OCI-M2 (cell line): ENCODE data around the gene HORMAD1.
"Not testable (repeated sequence)": the region's sequence is repeated elsewhere in the genome, so short reads cannot be mapped to it uniquely, and the experiment has no call there.

ENCODE experiments used
- DNase-seq: peaks from one replicate; lab custom pipeline; 2025; ENCODE audit not compliant: unreplicated experiment; lab: John Stamatoyannopoulos, UW

HORMAD1 gene

GRCh38 chr1:150720703-150721102 is at the start of gene HORMAD1:
Gene HORMAD1, minus strand, starts transcription at chr1:150720895. Its CDS starts 1,390 bp downstream, at chr1:150719505.
- no peak for DNase-seq

DNA sequence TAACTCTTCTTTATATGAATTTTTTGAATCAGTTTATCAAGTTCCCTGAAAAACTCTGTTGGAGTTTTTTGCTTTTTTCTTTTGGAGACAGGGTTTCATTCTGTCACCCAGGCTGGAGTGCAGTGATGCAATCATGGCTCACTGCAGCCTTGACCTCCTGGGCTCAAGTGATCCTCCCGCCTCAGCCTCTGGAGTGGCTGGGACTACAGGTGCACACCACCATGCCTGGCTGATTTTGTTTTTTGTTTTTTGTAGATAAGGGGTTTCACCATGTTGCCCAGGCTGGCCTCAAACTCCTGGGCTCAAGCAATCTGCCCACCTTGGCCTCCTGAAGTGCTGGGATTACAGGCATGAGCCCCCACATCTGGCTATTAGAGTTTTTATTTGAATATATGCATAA is 47.0 kb upstream of the HORMAD1 start:
- not testable (repeated sequence) for DNase-seq

DNA sequence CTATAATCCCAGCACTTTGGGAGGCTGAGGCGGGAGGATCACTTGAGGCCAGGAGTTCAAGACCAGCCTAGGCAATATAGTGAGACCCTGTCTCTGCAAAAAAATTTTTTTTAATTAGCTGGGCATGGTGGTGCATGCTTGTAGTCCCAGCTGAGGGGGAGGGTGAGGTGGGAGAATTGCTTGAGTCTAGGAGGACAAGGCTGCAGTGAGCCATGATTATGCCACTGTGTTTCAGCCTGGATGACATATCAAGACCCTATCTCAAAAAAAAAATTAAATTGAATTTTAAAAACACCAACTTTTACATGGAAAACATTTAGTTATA is 45.2 kb upstream of the HORMAD1 start:
- not testable (repeated sequence) for DNase-seq

GRCh38 chr1:150765296-150765976 is 44.7 kb upstream of the HORMAD1 start, which contains the start of gene CTSS:
Gene CTSS, minus strand, starts transcription at chr1:150765778. Its CDS starts 1,015 bp downstream, at chr1:150764763.
- peak; percentile 89 for DNase-seq

DNA sequence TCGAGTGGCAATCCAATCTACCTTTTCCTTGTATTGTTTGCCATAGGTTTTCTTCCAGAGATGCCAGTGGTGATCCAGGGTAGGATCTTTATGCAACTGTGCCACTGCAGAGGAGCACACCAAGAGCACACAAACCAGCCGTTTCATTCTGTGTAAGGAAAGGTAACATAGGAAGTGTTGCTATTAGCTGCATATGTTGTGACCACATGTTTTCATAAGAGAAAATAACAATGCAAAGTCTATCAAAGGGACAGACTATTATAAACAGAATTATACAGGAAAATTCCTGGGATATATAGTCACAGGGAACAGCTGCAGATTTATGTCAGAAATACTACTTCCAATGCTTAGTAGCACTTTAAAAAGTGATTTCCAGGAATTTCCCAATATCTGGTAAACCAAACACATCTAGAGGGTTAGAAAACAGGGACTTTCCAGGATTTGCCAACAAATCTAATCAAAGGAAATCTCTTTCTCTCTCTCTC is 44.0 kb upstream of the HORMAD1 start:
- no peak for DNase-seq

DNA sequence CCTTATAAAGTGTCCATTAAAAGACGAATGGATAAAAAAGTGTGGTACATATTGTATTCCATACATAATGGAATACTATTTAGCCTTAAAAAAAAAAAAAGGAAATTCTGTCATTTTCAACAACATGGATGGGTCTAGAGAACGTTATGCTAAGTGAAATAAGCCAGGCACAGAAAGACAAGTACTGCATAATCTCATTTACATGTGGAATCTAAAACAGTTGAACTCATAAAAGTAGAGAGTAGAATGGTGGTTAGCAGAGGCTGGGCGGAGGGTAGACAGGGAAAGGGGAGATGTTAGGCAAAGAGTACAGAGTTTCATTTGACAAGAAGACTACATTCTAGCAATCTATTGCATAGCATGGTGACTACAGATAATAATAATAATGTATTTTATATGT is 42.3 kb upstream of the HORMAD1 start:
- no peak for DNase-seq

DNA sequence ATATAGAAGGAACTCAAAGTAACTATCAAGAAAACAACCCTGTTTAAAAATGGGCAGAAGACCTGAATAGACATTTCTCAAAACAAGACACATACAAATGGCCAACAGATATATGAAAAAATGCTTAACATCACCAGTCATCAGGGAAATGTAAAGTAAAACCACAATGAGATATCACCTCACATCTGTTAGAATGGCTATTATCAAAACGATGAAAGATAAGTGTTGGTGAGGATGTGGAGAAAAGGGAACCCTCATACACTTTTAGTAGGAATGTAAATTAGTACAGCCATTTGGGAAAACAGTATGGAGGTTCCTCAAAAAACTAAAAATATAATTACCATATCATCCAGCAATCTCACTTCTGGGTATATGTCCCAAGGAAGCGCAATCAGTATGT is 41.9 kb upstream of the HORMAD1 start:
- DNase-seq: no peak

DNA sequence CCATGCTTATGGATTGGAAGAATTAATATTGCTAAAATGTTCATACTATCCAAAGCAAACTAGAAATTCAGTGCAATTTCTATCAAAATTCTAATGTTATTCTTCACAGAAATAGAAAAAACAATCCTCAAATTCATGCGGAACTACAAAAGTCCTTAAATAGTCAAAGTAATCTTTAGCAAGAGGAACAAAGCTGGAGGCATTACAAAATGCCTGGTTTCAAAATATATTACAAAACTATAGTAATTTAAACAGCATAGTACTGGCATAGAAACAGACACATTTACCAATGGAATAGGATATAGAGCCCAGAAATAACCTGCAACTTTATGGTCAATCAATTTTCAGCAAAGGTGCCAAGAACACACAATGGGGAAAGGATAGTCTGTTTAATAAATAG is 41.1 kb upstream of the HORMAD1 start:
- no peak for DNase-seq

DNA sequence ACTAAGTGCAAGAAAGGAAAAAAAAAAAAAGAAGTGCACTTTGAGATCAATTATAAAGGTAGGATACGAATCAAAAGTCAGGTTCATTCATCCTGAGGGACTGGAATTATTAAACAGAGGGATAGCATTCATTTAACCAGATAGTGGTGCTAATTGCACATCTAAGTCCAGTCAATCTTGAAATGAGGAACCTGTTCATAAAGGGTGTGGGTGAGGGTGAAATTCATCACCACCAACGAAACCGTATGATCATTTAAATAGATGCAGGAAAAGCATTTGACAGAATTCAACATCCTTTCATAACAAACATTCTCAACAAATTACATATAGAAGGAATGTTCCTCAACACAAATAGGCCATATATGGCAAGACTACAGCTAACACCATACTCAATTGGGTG is 39.3 kb upstream of the HORMAD1 start:
- DNase-seq: no peak

GRCh38 chr1:150753416-150753815 is 32.7 kb upstream of the HORMAD1 start:
- DNase-seq: no peak

DNA sequence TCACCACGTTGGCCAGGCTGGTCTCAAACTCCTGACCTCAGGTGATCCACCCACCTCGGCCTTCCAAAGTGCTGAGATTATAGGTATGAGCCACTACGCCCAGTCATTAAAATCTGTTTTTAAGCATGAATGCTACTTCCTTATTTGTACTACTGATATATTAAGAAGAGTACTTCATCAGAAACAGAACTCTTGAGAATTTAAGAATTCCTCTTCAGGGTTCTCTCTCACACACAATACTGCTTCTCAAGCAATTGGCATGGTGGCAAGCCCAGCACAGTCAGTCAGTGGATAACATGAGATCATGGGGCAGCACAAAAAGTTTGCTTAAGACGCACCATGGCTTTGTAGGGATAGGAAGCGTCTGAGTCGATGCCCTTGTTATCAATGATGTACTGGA is 30.7 kb upstream of the HORMAD1 start:
- no peak for DNase-seq

GRCh38 chr1:150749720-150750311 is 29.1 kb upstream of the HORMAD1 start:
- DNase-seq: no peak

GRCh38 chr1:150748878-150749719 is 28.4 kb upstream of the HORMAD1 start:
- DNase-seq: no peak

DNA sequence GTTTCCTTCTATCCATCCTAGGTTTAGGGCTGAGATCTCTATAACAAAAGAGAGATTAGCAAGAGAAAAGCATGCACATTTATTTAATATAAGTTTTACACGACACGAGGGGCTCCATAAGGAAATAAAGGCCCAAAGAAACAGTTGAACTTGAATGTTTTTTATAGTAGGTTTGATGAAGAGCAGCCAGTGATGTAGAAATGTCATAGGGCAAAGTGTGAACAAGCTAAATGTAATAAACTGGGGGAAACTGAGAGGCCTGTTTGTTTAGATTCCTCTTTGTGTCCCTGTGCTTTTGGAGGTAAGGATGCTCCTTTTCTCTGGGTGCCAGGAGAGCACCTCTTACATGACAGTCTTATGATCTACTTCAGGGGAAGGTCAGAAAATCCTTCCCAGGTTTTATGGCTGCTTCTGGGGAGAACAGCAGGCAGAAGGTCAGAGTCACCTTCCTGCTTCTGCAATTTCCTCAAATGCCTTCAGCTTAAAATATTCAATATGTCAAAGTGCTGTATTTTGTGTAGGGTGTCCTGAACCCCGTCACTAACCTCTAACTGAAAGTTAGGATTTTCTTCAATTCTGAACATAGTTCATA is 9.5 kb upstream of the HORMAD1 start:
- DNase-seq: no peak

- no peak for DNase-seq
Measured at GRCh38 chr1:150724336-150724735, 3.6 kb upstream of the HORMAD1 start.

GRCh38 chr1:150720098-150720497 is 597 bp downstream of the HORMAD1 start:
- DNase-seq: no peak

DNA sequence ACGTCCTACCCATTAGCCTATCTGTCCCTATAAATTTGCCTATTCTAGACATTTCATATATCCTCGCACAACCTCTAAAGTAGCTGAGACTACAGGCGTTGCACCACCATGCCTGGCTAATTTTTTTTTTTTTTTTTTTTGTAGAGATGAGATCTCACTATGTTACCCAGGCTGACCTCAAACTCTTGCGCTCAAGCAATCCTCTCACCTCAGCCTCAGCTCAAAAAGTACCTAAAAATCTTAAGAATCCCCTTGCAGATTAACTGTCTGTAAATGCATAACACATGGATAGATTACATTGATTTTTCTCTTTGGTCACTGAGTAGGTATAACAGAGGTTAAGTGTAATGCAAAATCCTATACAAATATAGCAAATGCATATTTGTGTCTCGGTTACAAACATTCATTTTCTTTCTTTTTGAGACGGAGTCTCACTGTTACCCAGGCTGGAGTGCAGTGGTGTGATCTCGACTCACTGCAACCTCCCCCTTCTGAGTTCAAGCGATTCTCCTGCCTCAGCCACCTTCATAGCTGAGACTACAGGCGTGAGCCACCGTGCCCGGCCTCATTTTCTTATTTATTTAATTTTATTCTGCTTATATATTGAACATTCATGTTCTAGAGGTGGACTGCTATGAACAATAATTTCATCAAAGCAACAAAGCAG is 2.3 kb downstream of the HORMAD1 start:
- DNase-seq: no peak

DNA sequence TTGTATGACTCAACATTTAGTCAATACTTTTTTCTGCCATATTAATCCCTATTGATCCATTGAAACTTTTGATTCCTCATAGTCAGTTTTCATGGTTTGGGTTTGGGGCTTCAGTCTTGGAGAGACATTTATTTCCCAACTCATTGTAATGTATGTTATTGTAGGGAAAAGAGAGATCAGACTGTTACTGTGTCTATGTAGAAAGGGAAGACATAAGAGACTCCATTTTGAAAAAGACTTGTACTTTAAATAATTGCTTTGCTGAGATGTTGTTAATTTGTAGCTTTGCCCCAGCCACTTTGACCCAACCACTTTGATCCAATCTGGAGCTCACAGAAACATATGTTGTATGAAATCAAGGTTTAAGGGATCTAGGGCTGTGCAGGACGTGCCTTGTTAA is 11.7 kb downstream of the HORMAD1 start:
- not testable (repeated sequence) for DNase-seq

DNA sequence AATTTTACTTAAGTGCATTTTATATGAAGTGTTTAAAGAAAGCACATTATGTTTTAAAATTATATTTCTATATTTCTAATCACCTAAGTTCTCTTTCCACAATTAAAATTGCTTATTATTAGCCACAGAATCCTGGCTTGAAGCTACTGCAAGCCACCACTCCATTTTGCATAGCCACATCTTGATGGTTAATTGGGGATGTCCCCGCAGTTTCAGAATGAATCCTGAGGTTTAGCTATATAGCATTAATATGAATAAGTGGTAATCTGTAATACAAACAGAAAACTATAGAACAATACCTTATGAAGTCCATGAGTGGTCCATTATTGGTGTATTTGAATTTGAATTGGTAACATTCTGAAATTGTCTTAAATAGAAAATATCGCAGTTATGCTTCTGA is 12.1 kb downstream of the HORMAD1 start:
- no peak for DNase-seq

DNA sequence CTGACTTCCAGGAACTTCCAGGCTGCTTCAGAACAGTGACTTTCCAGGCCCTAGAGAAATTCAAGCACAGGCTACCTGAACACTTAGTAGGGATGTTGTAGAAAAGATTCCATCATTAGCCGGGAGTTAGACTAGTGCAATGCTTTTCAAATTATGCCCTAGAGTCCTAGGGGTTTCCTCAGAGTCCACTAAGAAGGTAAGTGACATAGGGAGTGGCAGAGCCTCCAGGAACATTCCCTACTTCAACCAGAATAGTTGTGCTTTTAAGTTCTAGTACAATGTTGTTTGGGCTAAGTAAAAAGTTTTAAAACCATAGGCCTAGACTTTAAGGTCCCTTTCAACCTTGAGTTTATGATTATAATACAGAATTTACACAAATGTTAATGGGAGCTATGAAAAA is 14.6 kb downstream of the HORMAD1 start:
- no peak for DNase-seq

DNA sequence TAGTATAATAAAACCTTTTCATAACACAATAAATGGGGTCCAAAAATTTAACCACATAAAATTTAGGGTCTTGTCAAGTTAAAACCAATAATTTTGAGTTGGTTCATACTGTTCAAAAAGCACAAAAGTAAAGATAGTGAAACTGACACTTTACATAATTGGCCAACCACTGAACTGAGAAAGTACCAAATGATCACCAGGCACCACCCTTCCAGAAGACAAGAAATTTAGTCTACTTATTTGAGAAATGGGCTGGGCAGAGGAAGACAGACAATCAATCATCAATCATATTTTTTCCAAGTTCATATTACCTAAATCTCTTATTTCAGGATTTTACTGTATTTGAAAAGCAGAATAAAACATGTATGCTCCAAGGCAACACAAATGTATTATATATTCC is 17.3 kb downstream of the HORMAD1 start:
- no peak for DNase-seq
